ENCODE results near the gene USF3.

DNA sequence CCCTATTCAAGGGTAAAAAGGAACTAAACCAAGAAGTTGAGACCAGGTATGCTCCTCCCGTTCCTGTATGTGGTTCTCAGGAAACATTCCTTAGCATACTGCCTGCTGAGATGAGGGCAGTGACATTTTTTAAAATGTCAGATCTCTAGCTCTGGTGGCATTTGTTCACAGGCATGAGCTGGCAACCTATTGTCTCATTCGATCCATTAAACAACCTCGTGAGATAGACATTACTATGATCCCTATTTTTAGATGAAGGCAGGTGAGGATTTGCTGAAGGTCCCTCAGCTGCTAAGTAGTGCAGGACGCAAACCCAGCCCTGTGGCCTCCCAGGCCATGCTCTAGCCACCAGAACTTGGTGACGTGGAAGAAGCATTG is 89.2 kb downstream of the USF3 start:
- TF ChIP-seq, protein P1, sequence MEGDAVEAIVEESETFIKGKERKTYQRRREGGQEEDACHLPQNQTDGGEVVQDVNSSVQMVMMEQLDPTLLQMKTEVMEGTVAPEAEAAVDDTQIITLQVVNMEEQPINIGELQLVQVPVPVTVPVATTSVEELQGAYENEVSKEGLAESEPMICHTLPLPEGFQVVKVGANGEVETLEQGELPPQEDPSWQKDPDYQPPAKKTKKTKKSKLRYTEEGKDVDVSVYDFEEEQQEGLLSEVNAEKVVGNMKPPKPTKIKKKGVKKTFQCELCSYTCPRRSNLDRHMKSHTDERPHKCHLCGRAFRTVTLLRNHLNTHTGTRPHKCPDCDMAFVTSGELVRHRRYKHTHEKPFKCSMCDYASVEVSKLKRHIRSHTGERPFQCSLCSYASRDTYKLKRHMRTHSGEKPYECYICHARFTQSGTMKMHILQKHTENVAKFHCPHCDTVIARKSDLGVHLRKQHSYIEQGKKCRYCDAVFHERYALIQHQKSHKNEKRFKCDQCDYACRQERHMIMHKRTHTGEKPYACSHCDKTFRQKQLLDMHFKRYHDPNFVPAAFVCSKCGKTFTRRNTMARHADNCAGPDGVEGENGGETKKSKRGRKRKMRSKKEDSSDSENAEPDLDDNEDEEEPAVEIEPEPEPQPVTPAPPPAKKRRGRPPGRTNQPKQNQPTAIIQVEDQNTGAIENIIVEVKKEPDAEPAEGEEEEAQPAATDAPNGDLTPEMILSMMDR (IDR thresholded peaks at IDR 0.05; ENCODE audit: poor library complexity), result no peak
- TF ChIP-seq EZH2phosphoT487 (IDR thresholded peaks at IDR 0.05; ENCODE audit: low read depth, severe bottlenecking, unreplicated experiment) (no peak), EZH2 (IDR thresholded peaks at IDR 0.05; ENCODE audit: borderline replicate concordance) (no peak)

Data from hepatocyte (in vitro differentiated cells).